HFFc6 (cell line): ENCODE data around the gene TMEM182. TPM values are rescaled to one million over a fixed set of nuclear protein-coding genes. Genes with fewer than 3 reads are reported as not detected.
A peak's percentile ranks its signal among the peaks of the same experiment; 100 is the strongest.

ENCODE experiments used
- DNase-seq: peaks from one replicate; pipeline ENCODE4 v3.0.0-alpha.2; 2018
- H3K27ac Mint-ChIP-seq: 2 replicates; pipeline ENCODE4 v1.8.0; 2020; ENCODE audit warnings: mild to moderate bottlenecking, mixed read lengths
- H3K27me3 Mint-ChIP-seq: 2 replicates; pipeline ENCODE4 v1.8.0; 2021; ENCODE audit warnings: mild to moderate bottlenecking, moderate library complexity, mixed read lengths; ENCODE audit not compliant: insufficient read depth
- H3K36me3 Mint-ChIP-seq: 2 replicates; pipeline ENCODE4 v1.8.0; 2021; ENCODE audit warnings: low read depth, mixed read lengths
- H3K4me1 Mint-ChIP-seq: 2 replicates; pipeline ENCODE4 v1.8.0; 2020; ENCODE audit warnings: low read depth, mixed read lengths
- H3K4me3 Mint-ChIP-seq: 2 replicates; pipeline ENCODE4 v1.8.0; 2020; ENCODE audit warnings: mild to moderate bottlenecking, moderate library complexity, mixed read lengths
- H3K9me3 Mint-ChIP-seq: 2 replicates; pipeline ENCODE4 v1.8.0; 2020; ENCODE audit warnings: mild to moderate bottlenecking, mixed read lengths
- total RNA-seq, 6 experiments: library from RNA; stranded (reverse); fragmentation: NEBNext Ultra II Directional; extraction: Animal tissue kit (Norgen Biotek cat#: 25700); gene quantifications; 2 replicates in 1 of 6; 3 replicates in 5 of 6; pipeline ENCODE4 v1.2.3, GENCODE V29; 2021
- TF ChIP-seq, protein P1 (sequence below): fragments of 200-600 bp; sonication (generic); IDR thresholded peaks from 2 replicates; pipeline ENCODE4 v1.5.0; 2021; ENCODE audit warnings: antibody characterized with exemption, mild to moderate bottlenecking

Gene TMEM182
- total RNA-seq, 6 experiments from 2014 or later: 2.0 to 4.2 (median 2.5) TPM

DNA sequence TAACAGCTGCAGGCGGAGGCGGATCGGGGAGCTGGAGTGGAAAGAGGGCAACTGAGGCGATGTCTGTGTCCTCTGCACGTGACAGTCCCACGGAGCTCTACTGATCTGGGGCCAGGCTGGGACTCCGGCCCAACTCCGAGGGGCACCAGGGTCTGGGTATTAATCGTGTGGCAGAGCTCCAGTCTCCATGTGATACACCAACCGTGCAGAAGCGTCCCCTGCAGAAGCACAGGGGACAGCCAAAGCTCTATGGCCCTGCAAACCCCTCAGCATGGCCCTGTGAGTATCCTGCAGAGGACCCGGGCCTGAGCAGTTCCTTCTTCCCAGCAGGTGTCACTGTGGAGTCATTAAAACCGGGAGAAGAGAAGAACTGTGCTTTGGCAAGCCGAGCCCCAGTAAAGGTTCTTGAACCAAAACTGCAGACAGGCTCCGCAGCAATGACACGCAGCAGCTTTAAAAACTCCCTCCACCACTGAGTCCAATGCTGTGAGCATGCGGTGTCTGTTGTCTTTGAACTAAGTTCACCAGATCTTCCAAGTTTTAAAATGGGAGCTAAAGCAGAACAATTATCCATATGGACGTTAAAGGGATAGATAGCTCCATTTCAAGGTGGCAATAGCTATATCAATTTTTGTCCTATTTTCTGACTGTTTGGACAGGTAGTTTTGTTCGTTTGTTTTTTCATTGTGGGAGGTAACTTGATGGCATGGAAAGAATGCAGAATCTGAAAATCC lies 79.4 kb downstream of the TMEM182 start:
- Mint-ChIP-seq H3K27ac (no peak overlapping the region), H3K36me3 (no peaks in the 10 kb centered on the region)

DNA sequence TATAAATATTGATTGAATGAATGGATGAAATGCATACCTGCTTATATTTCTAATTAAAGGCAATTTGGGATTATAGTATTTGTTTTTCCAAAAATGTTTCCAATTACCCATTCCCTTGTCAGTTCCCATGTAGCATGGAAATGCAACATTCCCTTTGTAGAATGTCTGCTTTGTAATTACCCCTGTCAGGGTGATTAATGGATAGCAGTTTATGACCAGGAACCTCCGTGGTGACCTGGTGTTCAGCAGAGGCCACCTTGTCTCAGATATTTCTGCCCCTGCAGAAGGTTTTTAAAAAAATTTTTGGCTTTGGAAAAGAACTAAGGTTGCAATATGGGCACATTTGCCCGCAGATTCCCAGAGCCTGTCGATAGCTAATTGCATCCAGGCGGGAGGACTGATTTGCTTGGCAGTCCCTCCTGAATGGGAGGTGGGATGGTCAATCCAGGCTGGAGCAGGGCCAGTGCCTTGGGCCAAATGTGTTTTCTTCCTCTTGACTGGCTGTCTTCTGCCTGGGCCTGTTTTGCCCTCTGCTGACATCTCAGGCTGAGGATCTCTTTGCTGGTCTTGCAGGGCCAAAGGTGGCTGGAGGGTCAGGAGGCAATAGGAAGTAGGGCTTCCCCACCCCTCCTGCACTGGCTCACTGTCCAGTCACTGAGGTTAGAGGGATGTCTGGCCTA lies 82.1 kb downstream of the TMEM182 start:
- no peaks in the 10 kb centered on the region for H3K9me3 Mint-ChIP-seq
- TF ChIP-seq, protein P1, sequence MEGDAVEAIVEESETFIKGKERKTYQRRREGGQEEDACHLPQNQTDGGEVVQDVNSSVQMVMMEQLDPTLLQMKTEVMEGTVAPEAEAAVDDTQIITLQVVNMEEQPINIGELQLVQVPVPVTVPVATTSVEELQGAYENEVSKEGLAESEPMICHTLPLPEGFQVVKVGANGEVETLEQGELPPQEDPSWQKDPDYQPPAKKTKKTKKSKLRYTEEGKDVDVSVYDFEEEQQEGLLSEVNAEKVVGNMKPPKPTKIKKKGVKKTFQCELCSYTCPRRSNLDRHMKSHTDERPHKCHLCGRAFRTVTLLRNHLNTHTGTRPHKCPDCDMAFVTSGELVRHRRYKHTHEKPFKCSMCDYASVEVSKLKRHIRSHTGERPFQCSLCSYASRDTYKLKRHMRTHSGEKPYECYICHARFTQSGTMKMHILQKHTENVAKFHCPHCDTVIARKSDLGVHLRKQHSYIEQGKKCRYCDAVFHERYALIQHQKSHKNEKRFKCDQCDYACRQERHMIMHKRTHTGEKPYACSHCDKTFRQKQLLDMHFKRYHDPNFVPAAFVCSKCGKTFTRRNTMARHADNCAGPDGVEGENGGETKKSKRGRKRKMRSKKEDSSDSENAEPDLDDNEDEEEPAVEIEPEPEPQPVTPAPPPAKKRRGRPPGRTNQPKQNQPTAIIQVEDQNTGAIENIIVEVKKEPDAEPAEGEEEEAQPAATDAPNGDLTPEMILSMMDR: no peak
- DNase-seq: no peak
- H3K27me3 Mint-ChIP-seq: peaks cover 10% of the 10 kb centered on the region
- H3K36me3 Mint-ChIP-seq: no peaks in the 10 kb centered on the region
- no peak overlapping the region for H3K4me3 Mint-ChIP-seq
- no peaks in the 10 kb centered on the region for H3K4me1 Mint-ChIP-seq
- no peak overlapping the region for H3K27ac Mint-ChIP-seq

More for the DNA sequence above, 79.4 kb downstream of the TMEM182 start:
- H3K4me3 Mint-ChIP-seq: no peak overlapping the region
- TF ChIP-seq, protein P1: peak; percentile 74
- H3K4me1 Mint-ChIP-seq: no peaks in the 10 kb centered on the region
- H3K9me3 Mint-ChIP-seq: no peaks in the 10 kb centered on the region
- DNase-seq: peak; percentile 25
- peaks cover 10% of the 10 kb centered on the region for H3K27me3 Mint-ChIP-seq

DNA sequence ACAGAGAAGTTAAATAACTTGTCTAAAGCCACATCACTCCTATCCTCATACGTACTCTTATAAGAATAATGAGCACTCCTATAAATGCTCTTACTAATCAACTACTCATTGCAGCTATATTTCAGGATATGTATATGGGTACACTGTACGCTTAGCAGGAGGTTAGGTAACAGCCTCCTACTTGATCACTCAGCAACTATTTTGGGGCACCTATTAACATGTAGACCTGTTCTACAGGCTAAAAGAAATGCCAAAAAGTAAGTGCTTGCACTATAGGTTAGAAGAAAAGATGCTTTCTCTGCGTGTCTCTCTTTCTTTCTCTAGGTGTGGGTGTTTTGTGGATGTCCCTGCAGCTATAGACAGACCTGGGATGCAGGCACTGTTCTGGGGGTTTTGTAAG lies 83.1 kb downstream of the TMEM182 start:
- TF ChIP-seq, protein P1: no peak
- Mint-ChIP-seq H3K27ac (no peak overlapping the region), H3K9me3 (no peaks in the 10 kb centered on the region), H3K27me3 (peaks cover 10% of the 10 kb centered on the region), H3K4me1 (no peaks in the 10 kb centered on the region), H3K36me3 (no peaks in the 10 kb centered on the region), H3K4me3 (no peak overlapping the region)
- no peak for DNase-seq

DNA sequence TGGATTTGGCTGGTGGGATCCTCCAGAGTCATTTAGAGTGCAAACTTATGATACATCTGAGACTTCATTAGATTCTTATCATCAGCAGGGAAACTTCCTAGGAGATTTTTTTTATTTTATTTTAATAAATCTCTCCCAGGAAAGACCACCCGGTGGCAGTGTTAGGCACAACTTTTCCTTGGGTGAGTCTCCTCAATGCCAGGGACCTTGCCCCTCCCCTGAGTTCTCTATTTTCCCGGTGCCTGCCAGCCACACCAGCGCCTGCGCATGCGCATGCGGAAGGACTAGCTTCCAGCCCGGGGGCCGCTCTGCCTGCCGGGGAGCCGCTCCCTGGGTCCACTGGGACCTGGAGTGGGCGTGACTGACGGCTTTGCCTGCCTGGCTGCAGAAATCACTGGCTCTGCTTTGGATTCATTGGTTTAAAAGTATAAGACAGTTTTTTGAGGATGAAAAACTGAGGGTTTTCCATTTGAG lies 86.6 kb downstream of the TMEM182 start:
- Mint-ChIP-seq H3K4me3 (no peak overlapping the region), H3K27me3 (peaks cover 12% of the 10 kb centered on the region), H3K4me1 (no peaks in the 10 kb centered on the region), H3K9me3 (peaks cover 6% of the 10 kb centered on the region; the same call in 1 of the 2 replicates), H3K27ac (no peak overlapping the region), H3K36me3 (no peaks in the 10 kb centered on the region)
- TF ChIP-seq, protein P1: no peak
- no peak for DNase-seq

DNA sequence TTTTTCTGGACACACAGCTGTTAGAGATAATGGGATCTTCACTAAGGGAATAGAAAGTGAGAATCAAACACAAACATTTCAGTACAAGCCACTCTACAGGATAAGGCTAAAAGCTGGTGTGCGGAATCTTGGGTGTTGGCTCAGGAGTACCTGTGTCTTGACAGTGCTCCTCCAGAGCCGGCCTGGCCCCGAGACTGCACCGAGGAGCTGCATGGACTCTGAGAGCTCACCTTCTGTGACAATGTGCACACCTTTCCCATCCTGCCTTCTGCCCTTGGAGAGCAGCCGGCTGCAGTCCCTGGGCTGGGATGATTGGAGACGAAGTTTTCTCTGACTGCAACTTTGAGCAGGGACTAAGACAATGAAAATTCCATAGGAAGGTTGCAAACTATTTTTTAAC lies 89.1 kb downstream of the TMEM182 start:
- Mint-ChIP-seq H3K36me3 (no peaks in the 10 kb centered on the region), H3K4me1 (no peaks in the 10 kb centered on the region), H3K9me3 (peaks cover 10% of the 10 kb centered on the region), H3K4me3 (no peak overlapping the region), H3K27me3 (peaks cover 6% of the 10 kb centered on the region; the same call in 1 of the 2 replicates), H3K27ac (no peak overlapping the region)
- DNase-seq: no peak
- TF ChIP-seq, protein P1: no peak
